T-helper 1 cell treated with Interleukin-12 subunit alpha and Interleukin-12 subunit beta and Interleukin-4 antibody, amounts not matched to agents 30 μg/mL and 1 μg/mL, for 36 hours (primary cell): ENCODE results near the gene RIPPLY1.

Source experiments
- H3K27ac Mint-ChIP-seq: one replicate; pipeline ENCODE4 v1.8.0; 2021; ENCODE audit warnings: mild to moderate bottlenecking, mixed read lengths
- H3K27me3 Mint-ChIP-seq: one replicate; pipeline ENCODE4 v1.8.0; 2021; ENCODE audit warnings: low read depth, mixed read lengths
- H3K36me3 Mint-ChIP-seq: one replicate; pipeline ENCODE4 v1.8.0; 2021; ENCODE audit warnings: low read depth, mixed read lengths
- H3K4me1 Mint-ChIP-seq: one replicate; pipeline ENCODE4 v1.8.0; 2021; ENCODE audit warnings: low read depth, mixed read lengths
- H3K4me3 Mint-ChIP-seq: one replicate; pipeline ENCODE4 v1.8.0; 2021; ENCODE audit warnings: mild to moderate bottlenecking, moderate library complexity, mixed read lengths
- H3K9me3 Mint-ChIP-seq: one replicate; pipeline ENCODE4 v1.8.0; 2021; ENCODE audit warnings: mixed read lengths

RIPPLY1 gene

GRCh38 chrX:106903291-106903824 lies at the start of gene RIPPLY1:
TSS of gene RIPPLY1 (minus strand) at chrX:106903341. CDS start at chrX:106903287, 54 bp downstream.
- Mint-ChIP-seq H3K9me3 (no peaks in the 10 kb centered on the region), H3K27ac (no peak within 1 kb of the TSS), H3K4me3 (no peak within 1 kb of the TSS), H3K27me3 (no peaks in the 10 kb centered on the region), H3K36me3 (no peaks in the 10 kb centered on the region), H3K4me1 (no peaks in the 10 kb centered on the region)

GRCh38 chrX:106952538-106952937 lies 49.4 kb upstream of the RIPPLY1 start:
- no peaks in the 10 kb centered on the region for H3K9me3 Mint-ChIP-seq
- H3K4me1 Mint-ChIP-seq: no peaks in the 10 kb centered on the region
- no peak overlapping the region for H3K4me3 Mint-ChIP-seq
- peaks cover 4% of the 10 kb centered on the region for H3K36me3 Mint-ChIP-seq
- no peaks in the 10 kb centered on the region for H3K27me3 Mint-ChIP-seq
- H3K27ac Mint-ChIP-seq: no peak overlapping the region

GRCh38 chrX:106952089-106952488 lies 48.9 kb upstream of the RIPPLY1 start:
- no peaks in the 10 kb centered on the region for H3K9me3 Mint-ChIP-seq
- H3K27ac Mint-ChIP-seq: no peak overlapping the region
- H3K36me3 Mint-ChIP-seq: peaks cover 4% of the 10 kb centered on the region
- no peaks in the 10 kb centered on the region for H3K4me1 Mint-ChIP-seq
- no peak overlapping the region for H3K4me3 Mint-ChIP-seq
- no peaks in the 10 kb centered on the region for H3K27me3 Mint-ChIP-seq

GRCh38 chrX:106951230-106951629 lies 48.1 kb upstream of the RIPPLY1 start:
- Mint-ChIP-seq H3K27ac (no peak overlapping the region), H3K4me1 (no peaks in the 10 kb centered on the region), H3K4me3 (no peak overlapping the region), H3K36me3 (peaks cover 4% of the 10 kb centered on the region), H3K9me3 (no peaks in the 10 kb centered on the region), H3K27me3 (no peaks in the 10 kb centered on the region)

- no peaks in the 10 kb centered on the region for H3K4me1 Mint-ChIP-seq
- H3K27ac Mint-ChIP-seq: no peak overlapping the region
Measured at GRCh38 chrX:106950381-106950780, 47.2 kb upstream of the RIPPLY1 start.

GRCh38 chrX:106949366-106949765 lies 46.2 kb upstream of the RIPPLY1 start:
- no peak overlapping the region for H3K27ac Mint-ChIP-seq
- H3K36me3 Mint-ChIP-seq: no peaks in the 10 kb centered on the region
- no peaks in the 10 kb centered on the region for H3K27me3 Mint-ChIP-seq
- H3K9me3 Mint-ChIP-seq: no peaks in the 10 kb centered on the region
- H3K4me1 Mint-ChIP-seq: no peaks in the 10 kb centered on the region
- H3K4me3 Mint-ChIP-seq: no peak overlapping the region

More at GRCh38 chrX:106950381-106950780, 47.2 kb upstream of the RIPPLY1 start:
- Mint-ChIP-seq H3K27me3 (no peaks in the 10 kb centered on the region), H3K4me3 (no peak overlapping the region), H3K36me3 (peaks cover under 1% of the 10 kb centered on the region), H3K9me3 (no peaks in the 10 kb centered on the region)

GRCh38 chrX:106948641-106949040 lies 45.5 kb upstream of the RIPPLY1 start:
- Mint-ChIP-seq H3K9me3 (no peaks in the 10 kb centered on the region), H3K4me3 (no peak overlapping the region), H3K36me3 (no peaks in the 10 kb centered on the region), H3K27me3 (no peaks in the 10 kb centered on the region), H3K27ac (no peak overlapping the region), H3K4me1 (no peaks in the 10 kb centered on the region)

- Mint-ChIP-seq H3K4me3 (no peak overlapping the region), H3K9me3 (no peaks in the 10 kb centered on the region), H3K27ac (no peak overlapping the region), H3K4me1 (no peaks in the 10 kb centered on the region), H3K27me3 (no peaks in the 10 kb centered on the region), H3K36me3 (peaks cover 3% of the 10 kb centered on the region)
Measured at GRCh38 chrX:106946464-106946863, 43.3 kb upstream of the RIPPLY1 start.

- Mint-ChIP-seq H3K9me3 (no peaks in the 10 kb centered on the region), H3K27me3 (no peaks in the 10 kb centered on the region), H3K27ac (no peak overlapping the region), H3K4me3 (no peak overlapping the region), H3K4me1 (no peaks in the 10 kb centered on the region), H3K36me3 (peaks cover 3% of the 10 kb centered on the region)
Measured at GRCh38 chrX:106940068-106940467, 36.9 kb upstream of the RIPPLY1 start.

GRCh38 chrX:106939566-106939965 lies 36.4 kb upstream of the RIPPLY1 start:
- Mint-ChIP-seq H3K27ac (no peak overlapping the region), H3K36me3 (peaks cover 3% of the 10 kb centered on the region), H3K27me3 (no peaks in the 10 kb centered on the region), H3K9me3 (no peaks in the 10 kb centered on the region), H3K4me3 (no peak overlapping the region), H3K4me1 (no peaks in the 10 kb centered on the region)

- H3K9me3 Mint-ChIP-seq: no peaks in the 10 kb centered on the region
- H3K27ac Mint-ChIP-seq: no peak overlapping the region
- no peaks in the 10 kb centered on the region for H3K36me3 Mint-ChIP-seq
- H3K27me3 Mint-ChIP-seq: no peaks in the 10 kb centered on the region
- no peak overlapping the region for H3K4me3 Mint-ChIP-seq
- no peaks in the 10 kb centered on the region for H3K4me1 Mint-ChIP-seq
Measured at GRCh38 chrX:106936246-106936645, 33.1 kb upstream of the RIPPLY1 start.

- Mint-ChIP-seq H3K27ac (no peak overlapping the region), H3K4me3 (no peak overlapping the region), H3K9me3 (no peaks in the 10 kb centered on the region), H3K4me1 (no peaks in the 10 kb centered on the region), H3K27me3 (no peaks in the 10 kb centered on the region), H3K36me3 (no peaks in the 10 kb centered on the region)
Measured at GRCh38 chrX:106935175-106935574, 32.0 kb upstream of the RIPPLY1 start.

- Mint-ChIP-seq H3K27me3 (no peaks in the 10 kb centered on the region), H3K36me3 (no peaks in the 10 kb centered on the region), H3K27ac (no peak overlapping the region), H3K4me3 (no peak overlapping the region), H3K4me1 (no peaks in the 10 kb centered on the region), H3K9me3 (no peaks in the 10 kb centered on the region)
Measured at GRCh38 chrX:106933538-106933961, 30.4 kb upstream of the RIPPLY1 start.

- no peak overlapping the region for H3K4me3 Mint-ChIP-seq
- H3K4me1 Mint-ChIP-seq: no peaks in the 10 kb centered on the region
- H3K36me3 Mint-ChIP-seq: no peaks in the 10 kb centered on the region
- H3K27me3 Mint-ChIP-seq: no peaks in the 10 kb centered on the region
- H3K27ac Mint-ChIP-seq: no peak overlapping the region
- H3K9me3 Mint-ChIP-seq: no peaks in the 10 kb centered on the region
Measured at GRCh38 chrX:106932960-106933537, 29.9 kb upstream of the RIPPLY1 start.

GRCh38 chrX:106932492-106932923 lies 29.4 kb upstream of the RIPPLY1 start:
- Mint-ChIP-seq H3K4me3 (no peak overlapping the region), H3K9me3 (no peaks in the 10 kb centered on the region), H3K4me1 (no peaks in the 10 kb centered on the region), H3K27ac (no peak overlapping the region), H3K36me3 (no peaks in the 10 kb centered on the region), H3K27me3 (no peaks in the 10 kb centered on the region)
